HL-60/S4 (cell line): ENCODE data around the gene C9orf50.

Source experiments
- in situ Hi-C: fragments of 300-500 bp; cut with MboI; formaldehyde crosslinking; loops from 2 replicates; pipeline ENCODE4 v1.14.3; 2022; ENCODE audit warnings: low sequenced_read_pairs

Gene C9orf50

GRCh38 chr9:129633207-129633606, 12.3 kb upstream of the C9orf50 start:
- in situ Hi-C loops: no loop called here

DNA sequence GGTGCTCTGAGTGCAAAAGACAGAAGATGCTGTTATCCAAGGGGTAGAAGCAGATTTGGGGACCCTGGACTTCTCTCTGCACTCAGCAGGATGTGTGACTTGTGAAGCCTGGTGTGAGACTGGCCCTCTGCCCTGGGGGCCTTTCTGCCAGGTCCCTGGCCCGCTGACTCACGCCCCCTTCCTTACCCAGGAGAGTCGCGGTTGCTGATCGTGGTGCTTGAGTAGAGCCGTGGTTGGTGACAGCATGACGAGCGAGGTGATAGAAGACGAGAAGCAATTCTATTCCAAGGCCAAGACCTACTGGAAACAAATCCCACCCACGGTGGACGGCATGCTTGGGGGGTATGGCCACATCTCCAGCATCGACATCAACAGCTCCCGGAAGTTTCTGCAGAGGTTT, 11.6 kb upstream of the C9orf50 start:
- in situ Hi-C loops: no loop called here

GRCh38 chr9:129631674-129632129, 10.8 kb upstream of the C9orf50 start:
- in situ Hi-C loops: no loop called here

DNA sequence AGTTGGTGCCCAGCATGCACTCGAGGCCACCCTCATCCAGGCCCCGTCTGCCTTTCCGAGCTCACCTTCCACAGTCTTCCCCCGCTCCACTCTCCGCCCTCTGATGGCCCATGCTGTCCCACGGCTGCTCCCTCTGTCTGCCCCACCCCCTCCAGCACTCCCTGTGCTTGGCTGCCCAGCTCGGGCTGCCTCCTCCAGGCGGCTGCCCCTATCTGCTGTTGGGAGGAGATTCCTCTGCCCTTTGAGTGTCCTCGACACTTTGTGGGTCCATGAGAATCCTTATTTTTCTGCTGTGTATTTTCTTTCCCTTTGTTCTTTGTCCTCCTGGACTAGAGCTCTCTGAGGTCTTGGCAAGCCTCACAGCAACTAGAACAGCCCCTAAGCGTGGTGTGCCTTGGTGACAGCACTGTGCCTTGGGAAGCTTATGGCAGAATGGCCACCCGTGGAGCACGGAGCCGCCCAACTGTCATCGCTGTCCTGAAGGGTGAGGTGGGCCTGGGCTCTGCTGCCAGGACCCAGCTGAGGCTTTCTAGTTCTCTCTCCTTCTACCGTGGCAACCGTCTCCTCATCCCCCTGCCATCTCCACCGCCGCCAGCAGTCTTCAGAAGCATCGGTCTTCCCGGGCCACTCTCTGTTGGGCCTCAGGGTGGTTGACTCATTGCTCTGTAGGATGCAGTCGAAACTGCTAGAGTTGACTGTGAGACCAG, 10.2 kb upstream of the C9orf50 start:
- in situ Hi-C loops: no loop called here

GRCh38 chr9:129629251-129629820, 8.4 kb upstream of the C9orf50 start:
- in situ Hi-C loops: no loop called here

DNA sequence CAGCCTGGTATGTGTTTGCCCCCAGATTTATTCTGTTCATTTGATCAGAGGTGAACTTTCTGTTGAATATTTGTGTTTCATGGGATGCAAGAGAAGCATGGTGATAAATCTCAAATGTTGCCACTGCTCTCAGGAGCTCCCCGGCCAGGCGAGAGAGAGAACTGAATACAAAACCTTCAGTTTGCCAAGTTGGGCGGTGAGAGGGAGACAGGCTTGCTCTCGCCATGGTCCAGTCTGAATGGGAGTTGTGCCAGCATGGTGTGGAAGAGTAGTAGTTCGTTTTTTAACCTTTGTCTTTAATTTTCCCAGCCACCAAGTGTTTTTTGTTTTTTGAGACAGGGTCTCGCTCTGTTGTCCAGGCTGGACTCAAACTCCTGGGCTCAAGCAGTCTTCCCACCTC, 7.8 kb upstream of the C9orf50 start:
- in situ Hi-C loops: no loop called here

DNA sequence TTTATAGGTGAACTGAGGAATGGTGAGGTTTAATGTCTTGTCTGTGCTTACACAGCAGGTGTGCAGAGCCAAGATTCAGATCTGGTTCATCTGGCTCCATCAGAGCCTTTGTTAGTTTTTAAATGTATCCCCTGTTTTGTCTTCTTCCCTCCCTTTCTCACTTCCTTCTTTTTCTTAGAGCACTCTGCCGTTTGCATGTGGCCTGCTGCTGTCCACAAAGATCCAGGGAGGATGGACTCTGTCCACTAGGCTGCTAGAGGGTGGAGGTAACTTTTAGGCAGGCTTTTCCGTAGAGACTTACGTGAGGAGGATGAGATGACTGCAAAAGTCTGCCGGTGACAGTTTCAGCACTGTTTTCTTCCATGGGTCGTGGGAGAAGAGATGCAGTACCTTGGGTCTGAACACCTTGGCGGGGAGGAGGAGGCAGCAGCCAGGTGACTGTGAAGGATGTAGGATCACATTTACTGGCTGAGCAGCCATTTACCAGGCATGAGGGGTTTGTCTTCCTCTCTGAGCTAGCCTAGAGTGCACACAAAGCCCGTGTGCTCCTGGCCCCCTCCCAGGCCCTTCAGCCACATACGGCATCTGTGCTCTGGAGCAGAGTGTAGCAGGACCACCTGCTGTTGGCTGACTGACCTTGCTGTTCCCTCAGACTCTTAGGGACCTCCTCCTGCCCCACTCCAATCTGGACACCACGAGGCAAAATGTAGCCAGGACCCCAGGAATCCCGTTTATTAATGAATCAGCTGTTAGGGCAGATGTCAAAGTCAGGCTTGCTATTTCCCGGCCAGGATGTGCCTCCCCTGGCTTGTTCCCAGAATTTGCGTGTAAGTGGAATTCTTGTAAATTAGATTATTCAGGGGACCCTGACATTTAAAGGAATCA, 6.9 kb upstream of the C9orf50 start:
- in situ Hi-C loops: no loop called here

DNA sequence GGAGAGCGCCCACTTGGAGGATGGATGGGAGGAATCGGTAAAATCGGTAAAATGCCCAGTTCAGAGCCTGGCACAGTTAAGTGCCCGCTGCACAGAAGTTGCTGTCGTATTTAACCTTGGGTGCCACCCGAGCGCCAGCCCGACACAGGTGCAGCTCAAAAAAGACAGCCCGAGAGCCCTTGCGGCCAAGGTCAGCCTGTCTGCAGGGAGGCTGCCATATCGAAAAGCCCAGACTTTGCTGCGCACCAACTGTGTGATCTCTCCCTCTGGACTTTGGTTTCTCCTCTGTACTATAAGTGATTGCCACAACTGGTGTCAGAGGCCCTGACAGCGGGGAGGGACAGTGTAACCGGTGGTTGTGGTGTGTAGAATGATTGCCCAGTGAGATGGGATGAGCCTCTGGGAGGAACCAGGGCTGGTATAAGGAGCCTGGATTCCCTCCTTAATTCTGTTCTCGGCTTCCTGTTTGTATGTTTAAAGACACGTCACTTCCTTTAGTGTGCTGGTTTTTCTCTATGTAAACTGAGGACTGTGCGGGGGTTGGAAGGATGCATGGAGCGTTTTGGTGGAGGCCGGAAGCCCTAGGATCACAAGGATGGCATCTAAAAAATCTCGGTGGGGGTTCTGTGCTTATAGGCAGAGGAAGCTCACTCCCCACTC, 5.9 kb upstream of the C9orf50 start:
- in situ Hi-C loops: no loop called here

GRCh38 chr9:129626079-129626624, 5.3 kb upstream of the C9orf50 start, which contains the start of gene NTMT1:
NTMT1 (plus strand) TSS chr9:129626163; CDS start chr9:129632704, 6,541 bp downstream.
- in situ Hi-C loops: no loop called here

GRCh38 chr9:129624947-129625346, 4.0 kb upstream of the C9orf50 start:
- in situ Hi-C loops: no loop called here

GRCh38 chr9:129624168-129624759, 3.4 kb upstream of the C9orf50 start:
- in situ Hi-C loops: no loop called here

- in situ Hi-C loops: no loop called here
Observed at GRCh38 chr9:129623331-129623730, 2.4 kb upstream of the C9orf50 start.

- in situ Hi-C loops: loop anchor here (5.0 kb wide), 1 partner anchor 488 kb away; no protein-coding TSS in a partner anchor
Observed at GRCh38 chr9:129619787-129620668, 873 bp downstream of the C9orf50 start.

GRCh38 chr9:129617167-129617566, 3.7 kb downstream of the C9orf50 start:
- in situ Hi-C loops: loop anchor here (5.0 kb wide), 1 partner anchor 485 kb away; no protein-coding TSS in a partner anchor

- in situ Hi-C loops: loop anchor here (5.0 kb wide), 1 partner anchor 483 kb away; no protein-coding TSS in a partner anchor
Observed at GRCh38 chr9:129615407-129616285, 5.3 kb downstream of the C9orf50 start.

DNA sequence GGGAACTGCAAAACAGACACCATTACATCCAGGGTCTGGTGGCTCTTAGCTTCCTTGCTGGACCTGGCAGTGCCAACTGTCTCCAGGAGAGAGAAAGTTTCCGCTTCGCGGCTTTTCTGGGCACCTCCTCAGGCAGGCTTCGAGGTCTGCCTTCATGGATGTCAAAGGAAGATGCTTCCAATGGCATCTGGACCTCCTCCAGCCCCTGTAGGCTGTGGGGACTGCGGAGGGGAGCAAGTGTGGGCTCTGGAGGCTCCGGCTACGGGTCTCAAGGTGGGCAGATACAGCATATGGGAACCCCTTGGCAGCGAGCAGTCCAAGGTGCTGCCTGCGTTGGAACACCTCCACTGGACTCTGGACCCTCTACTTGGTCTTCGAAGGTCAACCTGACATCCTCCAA, 6.0 kb downstream of the C9orf50 start:
- in situ Hi-C loops: loop anchor here (5.0 kb wide), 1 partner anchor 483 kb away; no protein-coding TSS in a partner anchor

DNA sequence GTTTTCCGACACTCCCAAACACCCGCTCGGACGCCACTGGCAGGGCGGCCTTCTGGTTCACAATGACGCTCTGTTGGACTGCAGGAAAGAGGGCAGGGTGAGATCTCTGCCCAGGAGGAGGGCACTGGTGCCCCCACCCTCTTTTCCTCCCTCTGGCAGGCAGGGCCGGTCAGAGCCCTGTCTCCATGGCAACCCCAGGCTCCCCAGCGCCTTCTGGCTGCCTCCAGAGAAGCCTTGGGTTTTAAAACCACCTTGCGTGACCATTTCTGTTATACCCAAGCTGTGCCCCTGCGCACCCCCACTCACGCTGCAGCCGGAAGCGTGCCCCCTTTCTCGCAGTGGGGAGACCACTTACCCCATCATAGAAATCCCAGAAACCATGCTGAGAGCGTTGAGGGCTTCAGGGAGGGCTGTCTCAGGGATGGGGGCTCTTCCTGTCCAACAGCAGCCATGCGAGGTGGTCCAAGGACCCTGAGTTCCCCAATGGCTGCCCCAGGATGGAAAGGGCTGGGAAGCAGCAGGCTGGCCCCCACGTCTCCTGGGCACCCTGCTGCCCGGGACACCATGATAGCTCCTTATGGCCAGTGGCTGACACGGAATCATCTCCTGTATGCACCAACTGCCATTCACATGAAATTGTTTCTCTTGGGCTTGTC, 7.3 kb downstream of the C9orf50 start:
- in situ Hi-C loops: no loop called here
